B cell (primary cell): ENCODE data around the gene TRIM52. TPM values are rescaled to one million over a fixed set of nuclear protein-coding genes. Genes with fewer than 3 reads are reported as not detected.

ENCODE experiments used
- ATAC-seq: fragments of 200-7000 bp; cut with Tn5 transposase; one replicate; pipeline ENCODE4 v1.10.0; 2021; ENCODE audit warnings: low read depth, mild to moderate bottlenecking, moderate number of reproducible peaks, moderate library complexity
- CTCF ChIA-PET: fragments of 350-600 bp; sonication (Branson Sonifier 250); formaldehyde crosslinking; loops from one replicate; lab custom pipeline; 2021; ENCODE audit warnings: antibody characterized with exemption, inconsistent platforms; lab: Charles Lee
- POLR2A ChIA-PET: fragments of 350-600 bp; sonication (Branson Sonifier 250); formaldehyde crosslinking; loops from one replicate; lab custom pipeline; 2021; ENCODE audit warnings: antibody characterized with exemption; lab: Charles Lee
- DNase-seq: peaks from one replicate; pipeline ENCODE4 v3.0.0; 2013
- H2AFZ ChIP-seq: 2 replicates; pipeline ENCODE4 v1.6.1; 2012; ENCODE audit warnings: mild to moderate bottlenecking, low read depth, low read length; ENCODE audit not compliant: insufficient read depth, poor library complexity, severe bottlenecking
- H3K27ac ChIP-seq, 2 donors: 1 replicate in 1 of 2; 2 replicates in 1 of 2; pipeline ENCODE4 v1.5.1; 2012 to 2013; ENCODE audit warnings: low read length in 2 of 2, mild to moderate bottlenecking in 2 of 2, moderate library complexity in 1 of 2
- H3K27me3 ChIP-seq, 4 experiments: fragments of 200-600 bp in 1 of 4; sonication (generic) in 1 of 4; replicated peaks in 1 of 4; 1 replicate in 2 of 4; 2 replicates in 2 of 4; pipeline versions ENCODE4 v1.6.1 to v1.7.0; 2013 to 2016; ENCODE audit warnings: low read length in 3 of 4, mild to moderate bottlenecking in 2 of 4, mixed read lengths in 1 of 4, moderate library complexity in 1 of 4; ENCODE audit not compliant: insufficient read depth in 4 of 4, control insufficient read depth in 3 of 4; ENCODE audit errors: control extremely low read depth in 1 of 4
- H3K36me3 ChIP-seq, 2 experiments: replicated peaks in 1 of 2; 1 replicate in 1 of 2; 2 replicates in 1 of 2; pipeline versions ENCODE4 v1.6.1 to v1.7.1; 2013; ENCODE audit warnings: low read length in 1 of 2; ENCODE audit not compliant: insufficient read depth in 2 of 2, control insufficient read depth in 1 of 2; ENCODE audit errors: control extremely low read depth in 1 of 2, extremely low read depth in 1 of 2
- H3K4me1 ChIP-seq, 2 donors: fragments of 200-600 bp in 1 of 2; sonication (generic) in 1 of 2; 1 replicate in 1 of 2; 2 replicates in 1 of 2; pipeline versions ENCODE4 v1.5.1 to v1.6.1; 2013 to 2017; ENCODE audit warnings: low read length in 2 of 2; ENCODE audit not compliant: control insufficient read depth in 2 of 2, insufficient read depth in 2 of 2
- H3K4me2 ChIP-seq: replicated peaks from 2 replicates; pipeline ENCODE3; 2012; ENCODE audit warnings: mild to moderate bottlenecking, low read depth, low read length; ENCODE audit not compliant: poor library complexity, severe bottlenecking
- H3K4me3 ChIP-seq, 5 experiments: fragments of 200-600 bp in 1 of 5; sonication (generic) in 1 of 5; 1 replicate in 3 of 5; 2 replicates in 2 of 5; pipeline versions ENCODE4 v1.5.1 to v1.7.0; 2011 to 2016; ENCODE audit warnings: low read length in 4 of 5, mild to moderate bottlenecking in 4 of 5, low read depth in 2 of 5, control low read depth in 1 of 5, moderate library complexity in 1 of 5; ENCODE audit not compliant: insufficient read depth in 1 of 5; ENCODE audit errors: control extremely low read depth in 1 of 5, extremely low read depth in 1 of 5
- H3K79me2 ChIP-seq: fragments of 200-600 bp; sonication (generic); one replicate; pipeline ENCODE4 v1.6.0; 2016; ENCODE audit warnings: low read length; ENCODE audit not compliant: control insufficient read depth, insufficient read depth
- H3K9ac ChIP-seq: fragments of 200-600 bp; sonication (generic); 2 replicates; pipeline ENCODE4 v1.6.1; 2017; ENCODE audit warnings: mild to moderate bottlenecking, low read length, moderate library complexity
- H3K9me3 ChIP-seq, 3 donors: one replicate each; pipeline versions ENCODE4 v1.6.1 to v1.7.1; 2013; ENCODE audit warnings: low read length in 2 of 3; ENCODE audit not compliant: control insufficient read depth in 2 of 3, insufficient read depth in 1 of 3; ENCODE audit errors: control extremely low read depth in 1 of 3
- H4K20me1 ChIP-seq: 2 replicates; pipeline ENCODE4 v1.6.0; 2012; ENCODE audit warnings: mild to moderate bottlenecking, low read length; ENCODE audit not compliant: insufficient read depth, control insufficient read depth, poor library complexity, severe bottlenecking
- H3K27ac Mint-ChIP-seq: one replicate; pipeline ENCODE4 v1.8.0; 2021; ENCODE audit warnings: mixed read lengths
- H3K27me3 Mint-ChIP-seq: one replicate; pipeline ENCODE4 v1.8.0; 2021; ENCODE audit warnings: mixed read lengths
- H3K4me1 Mint-ChIP-seq: one replicate; pipeline ENCODE4 v1.8.0; 2021; ENCODE audit warnings: mixed read lengths
- H3K4me3 Mint-ChIP-seq: one replicate; pipeline ENCODE4 v1.8.0; 2021; ENCODE audit warnings: mixed read lengths
- H3K9me3 Mint-ChIP-seq: one replicate; pipeline ENCODE4 v1.8.0; 2022; ENCODE audit warnings: mixed read lengths; ENCODE audit not compliant: insufficient read depth
- CTCF ChIP-seq: fragments of 200-600 bp; IDR thresholded peaks from one replicate; pipeline ENCODE4 v1.8.0; 2022; ENCODE audit warnings: antibody characterized with exemption, mild to moderate bottlenecking
- EZH2 ChIP-seq: IDR thresholded peaks from 2 replicates; pipeline ENCODE4 v1.6.1; 2012; ENCODE audit warnings: borderline replicate concordance, low read depth, mild to moderate bottlenecking, moderate library complexity, low read length; ENCODE audit not compliant: insufficient read depth, poor library complexity, severe bottlenecking
- WGBS: methylation state at CpG from one replicate; pipeline ENCODE4 v1.1.5; 2013; ENCODE audit warnings: missing lambda C conversion rate; ENCODE audit not compliant: insufficient coverage; 5-methylcytosine and 5-hydroxymethylcytosine counted together
- intact Hi-C: fragments of 100-400 bp; cut with micrococcal nuclease; formaldehyde crosslinking; loops from one replicate; pipeline ENCODE4 v1.10.0; 2022
- polyA plus RNA-seq: library from polyadenylated mRNA; depleted of rRNA; stranded (reverse); fragments of >200 nt; gene quantifications from 2 replicates; pipeline ENCODE4 v1.2.3, GENCODE V29; 2012
- total RNA-seq, 2 donors: library from RNA; stranded (reverse); fragments of 120-200 nt in 1 of 2; gene quantifications; 1 replicate in 1 of 2; 2 replicates in 1 of 2; pipeline versions ENCODE4 v1.2.3 to v1.2.4, GENCODE V29; 2013 to 2022

TRIM52 gene
- total and polyA plus RNA-seq, 2 donors (not counting 1 experiment from before 2014, with no cell fraction given) = 29.9 to 61.3 TPM

GRCh38 chr5:181255836-181256578 is 4.9 kb downstream of the TRIM52 start:
- Histone ChIP-seq H3K9ac (no peak overlapping the region), H3K27ac (no peak overlapping the region), H3K4me1 (peaks cover 19 to 30% of the 10 kb centered on the region in 2 donors), H2AFZ (no peak overlapping the region), H4K20me1 (no peaks in the 10 kb centered on the region), H3K36me3 (peaks cover 7 to 35% of the 10 kb centered on the region in 2 experiments), H3K9me3 (no peaks in the 10 kb centered on the region), H3K79me2 (peaks cover 79% of the 10 kb centered on the region), H3K4me3 (no peak overlapping the region), H3K4me2 (no peak overlapping the region), H3K27me3 (no peaks in the 10 kb centered on the region)
- no peaks in the 10 kb centered on the region for H3K9me3 Mint-ChIP-seq
- no peaks in the 10 kb centered on the region for H3K27me3 Mint-ChIP-seq
- no peak overlapping the region for H3K27ac Mint-ChIP-seq
- no peak for TF ChIP-seq CTCF
- no peak for TF ChIP-seq EZH2
- ATAC-seq = no peak
- WGBS = 90% methylated on average over 4 of the region's 7 CpGs
- H3K4me1 Mint-ChIP-seq = peaks cover 64% of the 10 kb centered on the region
- ChIA-PET CTCF (interaction anchor here (1.0 to 2.1 kb wide), 3 partner anchors 9 to 289 kb away, joined by 3 to 6 read pairs (median 4); no protein-coding TSS in a partner anchor), POLR2A (interaction anchor here (0.7 kb wide), 1 partner anchor 8 kb away, joined by 4 read pairs; no protein-coding TSS in a partner anchor)
- H3K4me3 Mint-ChIP-seq = no peak overlapping the region
- no peak for DNase-seq
- intact Hi-C loops = no loop called here

GRCh38 chr5:181255276-181255675 is 5.7 kb downstream of the TRIM52 start:
- no peak for DNase-seq
- Histone ChIP-seq H3K4me1 (peaks cover 17 to 27% of the 10 kb centered on the region in 2 donors), H3K4me2 (no peak overlapping the region), H3K4me3 (no peak overlapping the region), H3K36me3 (peaks cover 7 to 35% of the 10 kb centered on the region in 2 experiments), H3K27me3 (no peaks in the 10 kb centered on the region), H3K9me3 (no peaks in the 10 kb centered on the region), H3K27ac (no peak overlapping the region), H4K20me1 (no peaks in the 10 kb centered on the region), H2AFZ (no peak overlapping the region), H3K79me2 (peaks cover 78% of the 10 kb centered on the region), H3K9ac (no peak overlapping the region)
- POLR2A ChIA-PET = no interaction called here
- no peak for TF ChIP-seq CTCF
- TF ChIP-seq EZH2 = no peak
- no peak for ATAC-seq
- Mint-ChIP-seq H3K4me1 (peaks cover 61% of the 10 kb centered on the region), H3K27me3 (no peaks in the 10 kb centered on the region), H3K4me3 (no peak overlapping the region), H3K9me3 (no peaks in the 10 kb centered on the region), H3K27ac (no peak overlapping the region)
- CTCF ChIA-PET = interaction anchor here (0.9 to 2.1 kb wide), 2 partner anchors 8 to 11 kb away, joined by 3 to 6 read pairs; no protein-coding TSS in a partner anchor
- intact Hi-C loops = no loop called here
- 100% methylated on average over 1 of the region's 1 CpG for WGBS
